ENCODE data around the gene EFEMP2. TPM values are rescaled to one million over a fixed set of nuclear protein-coding genes. Genes with fewer than 3 reads are reported as not detected.
"Not testable (repeated sequence)": the region's sequence is repeated elsewhere in the genome, so short reads cannot be mapped to it uniquely, and the experiment has no call there.

The EFEMP2 gene
- total RNA-seq, 1 donor: 94.8 TPM

DNA sequence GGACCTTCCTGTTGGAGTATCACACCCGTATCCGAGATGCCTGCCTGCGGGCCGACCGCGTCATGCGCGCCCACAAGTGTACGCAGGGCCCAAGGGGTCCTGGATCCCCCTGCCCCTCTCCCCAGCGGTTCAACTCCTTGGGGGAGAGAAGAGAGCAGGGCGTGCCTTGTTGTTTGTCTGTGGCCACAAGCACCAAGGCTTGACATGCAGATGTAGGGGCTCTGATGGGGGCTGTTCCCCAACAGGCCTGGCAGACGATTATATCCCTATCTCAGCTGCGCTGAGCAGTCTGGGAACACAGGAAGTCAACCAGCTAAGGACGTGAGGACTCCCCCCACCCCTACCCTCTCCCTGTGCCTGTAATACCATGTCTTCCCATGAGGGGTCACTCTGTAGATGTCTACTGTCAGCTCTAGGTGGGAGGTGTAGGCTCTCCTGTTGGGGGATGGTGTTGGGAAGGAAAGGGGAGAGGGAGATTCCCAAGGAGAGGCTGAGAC lies 21.5 kb downstream of the EFEMP2 start:
- H3K27ac ChIP-seq (ENCODE audit: low read depth, low read length): no peak overlapping the region
- TF ChIP-seq, protein P1, sequence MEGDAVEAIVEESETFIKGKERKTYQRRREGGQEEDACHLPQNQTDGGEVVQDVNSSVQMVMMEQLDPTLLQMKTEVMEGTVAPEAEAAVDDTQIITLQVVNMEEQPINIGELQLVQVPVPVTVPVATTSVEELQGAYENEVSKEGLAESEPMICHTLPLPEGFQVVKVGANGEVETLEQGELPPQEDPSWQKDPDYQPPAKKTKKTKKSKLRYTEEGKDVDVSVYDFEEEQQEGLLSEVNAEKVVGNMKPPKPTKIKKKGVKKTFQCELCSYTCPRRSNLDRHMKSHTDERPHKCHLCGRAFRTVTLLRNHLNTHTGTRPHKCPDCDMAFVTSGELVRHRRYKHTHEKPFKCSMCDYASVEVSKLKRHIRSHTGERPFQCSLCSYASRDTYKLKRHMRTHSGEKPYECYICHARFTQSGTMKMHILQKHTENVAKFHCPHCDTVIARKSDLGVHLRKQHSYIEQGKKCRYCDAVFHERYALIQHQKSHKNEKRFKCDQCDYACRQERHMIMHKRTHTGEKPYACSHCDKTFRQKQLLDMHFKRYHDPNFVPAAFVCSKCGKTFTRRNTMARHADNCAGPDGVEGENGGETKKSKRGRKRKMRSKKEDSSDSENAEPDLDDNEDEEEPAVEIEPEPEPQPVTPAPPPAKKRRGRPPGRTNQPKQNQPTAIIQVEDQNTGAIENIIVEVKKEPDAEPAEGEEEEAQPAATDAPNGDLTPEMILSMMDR (IDR thresholded peaks at IDR 0.05; ENCODE audit: extremely low read depth, low read depth, low read length): peak; percentile 46
- no peaks in the 10 kb centered on the region for H3K27me3 ChIP-seq (ENCODE audit: insufficient read depth, low read length)
- no peak overlapping the region for H2AFZ ChIP-seq (ENCODE audit: low read length)
- no peaks in the 10 kb centered on the region for H3K9me3 ChIP-seq (ENCODE audit: low read depth, low read length)
- H3K36me3 ChIP-seq (ENCODE audit: insufficient read depth, low read length): peaks cover 51% of the 10 kb centered on the region
- no peak overlapping the region for H3K4me2 ChIP-seq (ENCODE audit: insufficient read depth, low read length)
- H3K4me3 ChIP-seq (ENCODE audit: insufficient read depth, low read length): no peak overlapping the region
- peaks cover 38% of the 10 kb centered on the region for H4K20me1 ChIP-seq (ENCODE audit: insufficient read depth, low read length)
- peak; percentile 76 for DNase-seq (ENCODE audit: insufficient read length, low spot score, missing footprints)
- peaks cover 33% of the 10 kb centered on the region for H3K79me2 ChIP-seq (ENCODE audit: insufficient read depth, low read length)
- peaks cover 7% of the 10 kb centered on the region for H3K4me1 ChIP-seq (ENCODE audit: insufficient read depth, low read length)

DNA sequence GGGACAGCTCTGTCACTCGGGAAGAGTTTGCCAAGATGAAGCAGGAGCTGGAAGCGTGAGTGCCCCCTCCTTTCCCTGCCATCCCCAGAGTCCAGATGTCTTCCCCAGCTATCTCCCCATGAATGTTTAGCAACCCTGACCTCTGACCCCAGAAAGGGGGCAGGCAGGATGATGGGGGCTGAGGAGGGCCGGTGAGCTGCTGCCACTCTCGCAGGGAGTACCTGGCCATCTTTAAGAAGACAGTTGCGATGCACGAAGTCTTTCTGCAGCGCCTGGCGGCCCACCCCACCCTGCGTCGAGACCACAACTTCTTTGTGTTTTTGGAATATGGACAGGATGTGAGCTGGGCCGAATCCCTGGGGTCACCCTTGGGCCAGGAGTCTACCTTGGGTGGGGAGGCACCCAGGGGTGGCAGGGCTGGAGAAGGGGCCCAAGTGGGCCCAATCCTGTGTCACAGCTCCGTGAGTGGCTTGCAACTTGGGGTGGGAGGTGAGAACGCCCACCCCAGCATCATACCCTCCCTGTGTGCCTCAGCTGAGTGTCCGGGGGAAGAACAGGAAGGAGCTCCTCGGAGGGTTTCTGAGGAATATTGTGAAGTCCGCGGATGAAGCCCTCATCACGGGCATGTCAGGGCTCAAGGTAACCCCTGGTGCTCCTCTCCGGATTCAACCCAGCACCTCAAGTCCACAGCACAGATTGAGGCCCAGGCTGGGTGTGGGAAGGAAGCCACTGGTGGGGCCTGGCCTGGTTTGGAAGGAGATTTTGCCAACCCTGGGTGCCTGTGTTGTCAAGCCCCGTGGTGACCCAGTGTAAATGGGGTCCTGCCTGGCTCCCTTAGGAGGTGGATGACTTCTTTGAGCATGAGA lies 22.1 kb downstream of the EFEMP2 start:
- no peak overlapping the region for H2AFZ ChIP-seq (ENCODE audit: low read length)

GRCh38 chr11:65849771-65850216 lies 22.8 kb downstream of the EFEMP2 start:
- H3K4me3 ChIP-seq (ENCODE audit: insufficient read depth, low read length): no peak overlapping the region
- H3K4me1 ChIP-seq (ENCODE audit: insufficient read depth, low read length): no peaks in the 10 kb centered on the region
- no peaks in the 10 kb centered on the region for H3K27me3 ChIP-seq (ENCODE audit: insufficient read depth, low read length)
- H3K9me3 ChIP-seq (ENCODE audit: low read depth, low read length): no peaks in the 10 kb centered on the region
- peaks cover 24% of the 10 kb centered on the region for H4K20me1 ChIP-seq (ENCODE audit: insufficient read depth, low read length)
- TF ChIP-seq, protein P1 (IDR thresholded peaks at IDR 0.05; ENCODE audit: extremely low read depth, low read depth, low read length): no peak
- H3K79me2 ChIP-seq (ENCODE audit: insufficient read depth, low read length): peaks cover 20% of the 10 kb centered on the region
- H3K27ac ChIP-seq (ENCODE audit: low read depth, low read length): no peak overlapping the region
- peak; percentile 83 for DNase-seq (ENCODE audit: insufficient read length, low spot score, missing footprints)
- H3K4me2 ChIP-seq (ENCODE audit: insufficient read depth, low read length): no peak overlapping the region
- H2AFZ ChIP-seq (ENCODE audit: low read length): no peak overlapping the region
- H3K36me3 ChIP-seq (ENCODE audit: insufficient read depth, low read length): peaks cover 38% of the 10 kb centered on the region

More for the DNA sequence above, 22.1 kb downstream of the EFEMP2 start:
- H3K36me3 ChIP-seq (ENCODE audit: insufficient read depth, low read length): peaks cover 44% of the 10 kb centered on the region
- peaks cover 31% of the 10 kb centered on the region for H4K20me1 ChIP-seq (ENCODE audit: insufficient read depth, low read length)
- peak; percentile 78 for DNase-seq (ENCODE audit: insufficient read length, low spot score, missing footprints)
- no peak overlapping the region for H3K4me3 ChIP-seq (ENCODE audit: insufficient read depth, low read length)
- peaks cover under 1% of the 10 kb centered on the region for H3K4me1 ChIP-seq (ENCODE audit: insufficient read depth, low read length)
- no peaks in the 10 kb centered on the region for H3K9me3 ChIP-seq (ENCODE audit: low read depth, low read length)
- no peak overlapping the region for H3K27ac ChIP-seq (ENCODE audit: low read depth, low read length)
- no peaks in the 10 kb centered on the region for H3K27me3 ChIP-seq (ENCODE audit: insufficient read depth, low read length)
- no peak overlapping the region for H3K4me2 ChIP-seq (ENCODE audit: insufficient read depth, low read length)
- H3K79me2 ChIP-seq (ENCODE audit: insufficient read depth, low read length): peaks cover 26% of the 10 kb centered on the region
- TF ChIP-seq, protein P1 (IDR thresholded peaks at IDR 0.05; ENCODE audit: extremely low read depth, low read depth, low read length): no peak

DNA sequence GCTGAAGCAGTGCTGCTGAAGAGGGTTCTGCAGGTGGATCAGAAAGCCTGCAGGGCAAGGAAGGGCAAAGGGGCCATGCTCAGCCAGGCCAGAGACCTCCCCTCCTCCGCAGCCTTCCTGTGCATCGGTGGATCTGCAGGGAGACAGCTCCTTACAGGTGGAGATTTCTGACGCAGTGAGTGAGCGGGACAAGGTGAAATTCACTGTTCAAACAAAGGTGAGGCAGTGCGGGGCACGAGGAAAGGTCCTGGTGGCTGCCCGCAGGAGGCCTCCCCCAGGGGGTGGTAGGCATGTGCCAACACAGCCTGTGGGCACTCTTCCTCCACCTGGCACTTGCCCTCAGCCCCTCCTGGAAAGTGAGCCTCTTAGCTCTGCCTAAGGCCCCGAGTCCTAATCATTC lies 23.2 kb downstream of the EFEMP2 start:
- Histone ChIP-seq H3K4me2 (ENCODE audit: insufficient read depth, low read length) (no peak overlapping the region), H3K27ac (ENCODE audit: low read depth, low read length) (no peak overlapping the region), H3K9me3 (ENCODE audit: low read depth, low read length) (no peaks in the 10 kb centered on the region), H4K20me1 (ENCODE audit: insufficient read depth, low read length) (peaks cover 20% of the 10 kb centered on the region), H3K36me3 (ENCODE audit: insufficient read depth, low read length) (peaks cover 33% of the 10 kb centered on the region), H2AFZ (ENCODE audit: low read length) (no peak overlapping the region), H3K79me2 (ENCODE audit: insufficient read depth, low read length) (peaks cover 15% of the 10 kb centered on the region), H3K4me3 (ENCODE audit: insufficient read depth, low read length) (no peak overlapping the region), H3K4me1 (ENCODE audit: insufficient read depth, low read length) (no peaks in the 10 kb centered on the region), H3K27me3 (ENCODE audit: insufficient read depth, low read length) (no peaks in the 10 kb centered on the region)
- TF ChIP-seq, protein P1 (IDR thresholded peaks at IDR 0.05; ENCODE audit: extremely low read depth, low read depth, low read length): no peak
- DNase-seq (ENCODE audit: insufficient read length, low spot score, missing footprints): peak; percentile 79

- H3K4me2 ChIP-seq (ENCODE audit: insufficient read depth, low read length); H3K4me1 ChIP-seq (ENCODE audit: insufficient read depth, low read length): not testable (repeated sequence)
Observed at GRCh38 chr11:65848693-65849092, 23.9 kb downstream of the EFEMP2 start.

More at GRCh38 chr11:65848693-65849092, 23.9 kb downstream of the EFEMP2 start:
- not testable (repeated sequence) for H3K27me3 ChIP-seq (ENCODE audit: insufficient read depth, low read length); H3K79me2 ChIP-seq (ENCODE audit: insufficient read depth, low read length); H3K27ac ChIP-seq (ENCODE audit: low read depth, low read length); H2AFZ ChIP-seq (ENCODE audit: low read length); H3K9me3 ChIP-seq (ENCODE audit: low read depth, low read length); H3K4me3 ChIP-seq (ENCODE audit: insufficient read depth, low read length); DNase-seq (ENCODE audit: insufficient read length, low spot score, missing footprints)
- Histone ChIP-seq H4K20me1 (ENCODE audit: insufficient read depth, low read length) (peaks cover 13% of the 10 kb centered on the region), H3K36me3 (ENCODE audit: insufficient read depth, low read length) (peaks cover 27% of the 10 kb centered on the region)
